AG04450 (cell line): ENCODE data around the gene GTF3C6. TPM values are rescaled to one million over a fixed set of nuclear protein-coding genes. Genes with fewer than 3 reads are reported as not detected.

ENCODE experiments used
- CTCF ChIA-PET: fragments of 300-600, 350-600 bp; formaldehyde crosslinking; extraction: SDS; loops from one replicate; lab custom pipeline; 2022; ENCODE audit warnings: antibody characterized with exemption, inconsistent platforms; lab: Charles Lee
- POLR2A ChIA-PET: fragments of 350-600 bp; formaldehyde crosslinking; extraction: SDS; loops from one replicate; lab custom pipeline; 2021; ENCODE audit warnings: antibody characterized with exemption, inconsistent platforms; lab: Yijun Ruan, JAX
- DNase-seq: peaks from one replicate; pipeline ENCODE4 v3.0.0-alpha.2; 2011; ENCODE audit warnings: low read depth, low spot score
- H3K27ac ChIP-seq: one replicate; pipeline ENCODE4 v1.5.1; 2012; ENCODE audit warnings: low read depth, low read length, control low read depth
- H3K27me3 ChIP-seq: one replicate; pipeline ENCODE4 v1.6.0; 2012; ENCODE audit warnings: low read length; ENCODE audit not compliant: control insufficient read depth, insufficient read depth
- H3K4me3 ChIP-seq: 2 replicates; pipeline ENCODE4 v1.5.1; 2011; ENCODE audit warnings: mild to moderate bottlenecking, low read depth, low read length, control low read depth
- H3K9me3 ChIP-seq: 2 replicates; pipeline ENCODE4 v1.5.1; 2012; ENCODE audit warnings: low read length; ENCODE audit not compliant: control insufficient read depth, insufficient read depth
- CTCF ChIP-seq: IDR thresholded peaks from 2 replicates; pipeline ENCODE4 v1.5.1; 2011; ENCODE audit warnings: low read depth, low read length, control low read depth, inconsistent platforms
- polyA minus RNA-seq: library from RNA; depleted of rRNA, polyadenylated mRNA; stranded (reverse); fragments of >200 nt; gene quantifications from 2 replicates; pipeline ENCODE4 v1.2.3, GENCODE V29; 2011; rRNA and poly(A)+ RNA removed
- polyA plus RNA-seq: library from polyadenylated mRNA; depleted of rRNA; stranded (reverse); fragments of >200 nt; gene quantifications from 2 replicates; pipeline ENCODE4 v1.2.3, GENCODE V29; 2011; rRNA removed

Gene GTF3C6
- polyA plus RNA-seq: 49.2 and 65.7 TPM in 2 replicates
- 10.3 and 16.2 TPM in 2 replicates for polyA minus RNA-seq

DNA sequence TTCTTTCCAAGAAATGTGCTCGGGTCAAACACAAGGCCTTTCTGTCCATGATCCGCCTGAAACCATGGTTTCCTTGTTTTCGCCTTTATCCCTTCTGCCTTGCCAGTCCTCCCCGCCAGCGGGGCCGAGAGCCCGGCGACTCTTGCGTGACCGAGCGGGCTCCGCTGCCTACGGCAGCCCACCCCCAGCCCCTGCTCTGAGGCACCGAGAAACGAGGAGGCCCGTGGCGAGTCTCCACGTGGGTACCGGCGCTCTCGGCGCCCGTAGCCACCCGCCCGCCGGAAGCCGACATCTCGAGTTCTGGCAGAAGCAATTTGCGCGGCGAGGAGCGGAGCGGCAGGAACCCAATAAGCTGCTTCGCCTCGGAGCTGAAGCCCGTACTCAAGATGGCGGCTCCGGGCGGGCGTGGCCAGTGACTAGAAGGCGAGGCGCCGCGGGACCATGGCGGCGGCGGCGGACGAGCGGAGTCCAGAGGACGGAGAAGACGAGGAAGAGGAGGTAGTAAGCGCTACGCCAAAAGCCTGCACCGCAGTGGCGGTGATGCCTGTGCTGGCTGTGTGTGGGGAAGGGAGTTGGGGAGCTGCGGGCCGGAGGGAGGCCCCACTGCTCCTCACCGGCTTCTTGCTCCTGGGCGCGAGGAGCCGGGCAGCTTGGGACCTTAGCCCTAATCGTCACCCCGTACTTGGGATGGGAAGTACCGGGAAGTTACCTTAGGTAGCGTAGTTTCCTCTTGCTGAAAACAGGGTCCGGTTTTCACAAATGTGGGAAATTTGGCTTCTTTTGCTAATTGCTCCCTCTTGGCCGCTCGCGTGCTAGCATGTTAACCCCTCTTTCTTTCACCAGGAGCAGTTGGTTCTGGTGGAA, at the start of gene GTF3C6:
TSS of gene GTF3C6 (plus strand) at position 378 of the 864 bp plus-strand sequence. CDS start at position 442, 64 bp downstream.
- Histone ChIP-seq H3K4me3 (peak within 1 kb of the TSS; percentile 92), H3K27me3 (no peaks in the 10 kb centered on the region), H3K9me3 (no peaks in the 10 kb centered on the region; the same call in 1 of the 2 replicates), H3K27ac (peak within 1 kb of the TSS; percentile 93)
- CTCF ChIA-PET: interaction anchor here (0.7 to 3.2 kb wide), 6 partner anchors 9 to 431 kb away, joined by 3 to 26 read pairs (median 4); partner anchors contain the start of gene CDK19
- no peak for TF ChIP-seq CTCF
- peak; percentile 81 for DNase-seq
- POLR2A ChIA-PET: interaction anchor here (0.6 to 4.8 kb wide), 8 partner anchors 14 to 300 kb away, joined by 3 to 35 read pairs (median 4); partner anchors contain the start of genes AMD1, CDK19 and RPF2

DNA sequence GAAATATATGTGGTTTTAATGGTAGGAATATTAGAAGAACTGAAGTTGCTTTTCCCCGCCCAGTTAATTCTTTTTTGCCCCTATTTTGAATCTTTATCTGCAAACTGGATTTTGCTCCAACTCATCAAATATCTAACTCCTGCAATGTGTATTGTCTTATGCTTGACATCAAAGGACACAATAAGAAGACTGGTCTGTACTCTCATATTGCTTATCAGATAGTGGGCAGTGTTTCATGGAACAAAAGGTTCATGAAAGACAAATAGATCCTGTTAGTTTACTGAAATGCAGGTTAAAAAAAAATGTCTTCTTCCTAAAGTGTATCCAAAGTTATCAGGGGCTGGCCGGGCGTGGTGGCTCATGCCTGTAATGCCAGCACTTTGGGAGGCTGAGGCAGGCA, 27.7 kb upstream of the GTF3C6 start:
- Histone ChIP-seq H3K9me3 (no peaks in the 10 kb centered on the region), H3K27ac (no peak overlapping the region), H3K27me3 (no peaks in the 10 kb centered on the region), H3K4me3 (no peak overlapping the region)
- no peak for TF ChIP-seq CTCF
- CTCF ChIA-PET: interaction anchor here (0.6 kb wide), 1 partner anchor 64 kb away, joined by 3 read pairs; no protein-coding TSS in a partner anchor
- POLR2A ChIA-PET: no interaction called here
- no peak for DNase-seq

DNA sequence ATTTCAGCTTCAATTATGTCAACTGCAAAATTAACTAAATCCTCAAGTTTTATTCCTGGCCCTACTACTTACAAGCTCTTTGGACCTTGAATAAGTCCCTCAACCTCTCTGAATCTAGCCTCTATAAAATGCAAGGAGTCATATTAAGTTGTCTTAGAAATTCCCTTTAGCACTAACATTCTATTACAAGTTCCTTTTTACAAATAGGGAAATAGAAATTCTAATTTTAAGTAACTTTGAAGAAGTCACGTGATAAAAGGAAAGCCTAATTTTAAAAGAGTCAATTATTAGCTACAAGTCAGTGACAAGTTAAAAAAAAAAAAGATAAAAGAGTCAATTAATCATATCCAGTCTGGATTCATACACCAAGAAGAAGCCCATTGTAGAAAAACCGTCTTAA, 24.6 kb upstream of the GTF3C6 start:
- no peaks in the 10 kb centered on the region for H3K9me3 ChIP-seq
- ChIA-PET CTCF (interaction anchor here (0.6 to 1.4 kb wide), 2 partner anchors 17 to 108 kb away, joined by 4 to 8 read pairs; no protein-coding TSS in a partner anchor), POLR2A (no interaction called here)
- no peak for DNase-seq
- no peak overlapping the region for H3K4me3 ChIP-seq
- H3K27ac ChIP-seq: no peak overlapping the region
- no peaks in the 10 kb centered on the region for H3K27me3 ChIP-seq
- TF ChIP-seq CTCF: no peak

DNA sequence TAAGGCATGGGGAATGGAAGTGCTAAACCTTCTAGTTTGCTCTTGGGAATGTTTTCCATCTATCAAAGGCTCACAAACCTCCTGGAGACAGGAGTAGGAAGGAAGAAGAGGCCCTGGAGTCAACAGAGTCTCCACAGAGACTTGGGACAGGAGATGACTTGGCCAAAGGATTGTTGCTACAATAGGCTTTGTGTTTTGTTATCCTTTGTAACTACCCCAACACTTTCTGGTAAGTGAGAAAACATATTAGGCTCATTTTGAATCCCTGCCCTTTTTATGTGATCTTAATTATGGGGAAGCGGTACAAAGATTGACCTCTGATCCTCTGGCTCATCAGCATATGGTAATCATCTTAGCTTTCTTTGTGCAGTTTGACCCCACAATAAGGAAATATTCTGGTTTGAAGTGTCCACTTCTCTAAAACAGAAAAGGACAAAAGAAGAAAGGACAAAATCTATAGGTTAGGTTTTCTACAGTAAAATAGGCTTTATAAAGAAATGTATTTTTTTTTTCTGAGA, 24.1 kb upstream of the GTF3C6 start:
- no peak for DNase-seq
- POLR2A ChIA-PET: no interaction called here
- Histone ChIP-seq H3K27me3 (no peaks in the 10 kb centered on the region), H3K9me3 (no peaks in the 10 kb centered on the region), H3K4me3 (no peak overlapping the region), H3K27ac (no peak overlapping the region)
- no peak for TF ChIP-seq CTCF
- CTCF ChIA-PET: interaction anchor here (0.6 to 1.4 kb wide), 2 partner anchors 16 to 109 kb away, joined by 4 to 8 read pairs; no protein-coding TSS in a partner anchor
